H9 (cell line): Measurements from ENCODE around the gene SORBS1. TPM values are rescaled to one million over a fixed set of nuclear protein-coding genes. Genes with fewer than 3 reads are reported as not detected.

ENCODE experiments used
- DNase-seq: peaks from one replicate; pipeline ENCODE4 v3.0.0-alpha.2; 2017
- H2AFZ ChIP-seq: one replicate; pipeline ENCODE4 v1.6.1; 2013; ENCODE audit warnings: mild to moderate bottlenecking, low read length, control low read depth, moderate library complexity
- H2AK5ac ChIP-seq: 2 replicates; pipeline ENCODE4 v1.6.1; 2013; ENCODE audit warnings: low read length, control low read depth, mixed read lengths; ENCODE audit not compliant: insufficient read length
- H2BK120ac ChIP-seq: one replicate; pipeline ENCODE4 v1.6.1; 2013; ENCODE audit warnings: low read depth, mild to moderate bottlenecking, low read length, control low read depth, inconsistent platforms; ENCODE audit not compliant: poor library complexity, severe bottlenecking
- H2BK12ac ChIP-seq: 2 replicates; pipeline ENCODE4 v1.6.1; 2013; ENCODE audit warnings: low read length, control low read depth, mixed read lengths, low read depth; ENCODE audit not compliant: insufficient read length
- H2BK15ac ChIP-seq: 2 replicates; pipeline ENCODE4 v1.6.1; 2013; ENCODE audit warnings: low read depth, low read length, control low read depth
- H2BK20ac ChIP-seq: one replicate; pipeline ENCODE4 v1.6.1; 2013; ENCODE audit warnings: low read depth, mild to moderate bottlenecking, low read length, control low read depth, inconsistent platforms; ENCODE audit not compliant: poor library complexity, severe bottlenecking
- H2BK5ac ChIP-seq: 2 replicates; pipeline ENCODE4 v1.6.1; 2013; ENCODE audit warnings: low read length, control low read depth, mixed read lengths; ENCODE audit not compliant: insufficient read length
- H3K14ac ChIP-seq: 2 replicates; pipeline ENCODE4 v1.6.1; 2013; ENCODE audit warnings: low read length, control low read depth; ENCODE audit not compliant: insufficient read depth
- H3K18ac ChIP-seq: 2 replicates; pipeline ENCODE4 v1.6.1; 2013; ENCODE audit warnings: low read depth, mild to moderate bottlenecking, mixed read lengths, low read length, control low read depth; ENCODE audit not compliant: insufficient read length
- H3K23ac ChIP-seq: 2 replicates; pipeline ENCODE4 v1.6.1; 2013; ENCODE audit warnings: low read length, control low read depth, mixed read lengths, low read depth; ENCODE audit not compliant: insufficient read length
- H3K23me2 ChIP-seq: 2 replicates; pipeline ENCODE4 v1.6.1; 2013; ENCODE audit warnings: low read depth, mild to moderate bottlenecking, mixed read lengths, low read length, control low read depth; ENCODE audit not compliant: insufficient read length, poor library complexity, severe bottlenecking
- H3K27ac ChIP-seq: 2 replicates; pipeline ENCODE4 v1.5.1; 2013; ENCODE audit warnings: low read length, control low read depth, mixed read lengths, low read depth; ENCODE audit not compliant: insufficient read length
- H3K27me3 ChIP-seq: 2 replicates; pipeline ENCODE4 v1.6.1; 2013; ENCODE audit warnings: low read length, control low read depth, inconsistent platforms; ENCODE audit not compliant: insufficient read depth
- H3K4ac ChIP-seq: 2 replicates; pipeline ENCODE4 v1.6.1; 2013; ENCODE audit warnings: low read depth, mild to moderate bottlenecking, control low read depth, inconsistent platforms, low read length, moderate library complexity
- H3K4me1 ChIP-seq: 2 replicates; pipeline ENCODE4 v1.6.1; 2013; ENCODE audit warnings: low read length, control low read depth, inconsistent platforms; ENCODE audit not compliant: insufficient read depth
- H3K4me2 ChIP-seq: 2 replicates; pipeline ENCODE4 v1.6.1; 2013; ENCODE audit warnings: low read length, control low read depth, mixed read lengths; ENCODE audit not compliant: insufficient read length, insufficient read depth
- H3K56ac ChIP-seq: 2 replicates; pipeline ENCODE4 v1.6.1; 2013; ENCODE audit warnings: low read depth, mild to moderate bottlenecking, mixed read lengths, low read length, control low read depth; ENCODE audit not compliant: insufficient read length
- H3K79me1 ChIP-seq: 2 replicates; pipeline ENCODE4 v1.6.1; 2013; ENCODE audit warnings: low read depth, mild to moderate bottlenecking, moderate library complexity, low read length, control low read depth, inconsistent platforms; ENCODE audit not compliant: insufficient read depth, poor library complexity, severe bottlenecking
- H3K79me2 ChIP-seq: 2 replicates; pipeline ENCODE4 v1.6.1; 2013; ENCODE audit warnings: low read length, control low read depth, inconsistent platforms; ENCODE audit not compliant: insufficient read depth
- H3K9ac ChIP-seq: 2 replicates; pipeline ENCODE4 v1.6.1; 2013; ENCODE audit warnings: low read length, control low read depth, mixed read lengths; ENCODE audit not compliant: insufficient read length; ENCODE audit errors: extremely low read depth
- H3K9me3 ChIP-seq: one replicate; pipeline ENCODE4 v1.6.1; 2013; ENCODE audit warnings: low read depth, low read length, inconsistent platforms; ENCODE audit not compliant: control insufficient read depth
- H3T11ph ChIP-seq: one replicate; pipeline ENCODE4 v1.6.1; 2013; ENCODE audit warnings: mild to moderate bottlenecking, low read length, control low read depth, inconsistent platforms
- H4K20me1 ChIP-seq: one replicate; pipeline ENCODE4 v1.6.1; 2013; ENCODE audit not compliant: control insufficient read depth, insufficient read length, insufficient read depth
- H4K5ac ChIP-seq: 2 replicates; pipeline ENCODE4 v1.6.1; 2013; ENCODE audit warnings: low read depth, mild to moderate bottlenecking, mixed read lengths, low read length, control low read depth; ENCODE audit not compliant: insufficient read length
- H4K8ac ChIP-seq: replicated peaks from 2 replicates; pipeline ENCODE4 v1.6.1; 2013; ENCODE audit warnings: low read length, control low read depth, mixed read lengths, low read depth; ENCODE audit not compliant: insufficient read length
- H4K91ac ChIP-seq: 2 replicates; pipeline ENCODE4 v1.6.1; 2013; ENCODE audit warnings: low read depth, mild to moderate bottlenecking, moderate library complexity, mixed read lengths, low read length, control low read depth; ENCODE audit not compliant: insufficient read length
- H3K27ac Mint-ChIP-seq, 3 experiments: 2 replicates in 2 of 3; 3 replicates in 1 of 3; pipeline ENCODE4 v1.8.0; 2020 to 2021; ENCODE audit warnings: mixed read lengths in 3 of 3, mild to moderate bottlenecking in 1 of 3, moderate library complexity in 1 of 3
- H3K27me3 Mint-ChIP-seq: 2 replicates; pipeline ENCODE4 v1.8.0; 2021; ENCODE audit warnings: low read depth, mild to moderate bottlenecking, moderate library complexity, mixed read lengths
- H3K36me3 Mint-ChIP-seq, 3 experiments: 2 replicates in 2 of 3; 3 replicates in 1 of 3; pipeline ENCODE4 v1.8.0; 2020 to 2021; ENCODE audit warnings: low read depth in 3 of 3, mixed read lengths in 3 of 3; ENCODE audit not compliant: insufficient read depth in 1 of 3
- H3K4me1 Mint-ChIP-seq, 2 experiments: 2 replicates each; pipeline ENCODE4 v1.8.0; 2020; ENCODE audit warnings: mixed read lengths in 2 of 2
- H3K4me3 Mint-ChIP-seq, 2 experiments: 2 replicates in 1 of 2; 3 replicates in 1 of 2; pipeline ENCODE4 v1.8.0; 2020 to 2021; ENCODE audit warnings: mild to moderate bottlenecking in 2 of 2, mixed read lengths in 2 of 2, moderate library complexity in 1 of 2
- H3K9me3 Mint-ChIP-seq, 2 experiments: 2 replicates in 1 of 2; 3 replicates in 1 of 2; pipeline ENCODE4 v1.8.0; 2020; ENCODE audit warnings: mild to moderate bottlenecking in 2 of 2, mixed read lengths in 2 of 2, moderate library complexity in 1 of 2
- WGBS: extraction: QIAGEN DNeasy Blood & Tissue Kit; methylation state at CpG from one replicate; pipeline ENCODE4 v1.1.7; 2013; ENCODE audit warnings: missing lambda C conversion rate, low lambda C conversion rate, mixed read lengths; ENCODE audit not compliant: insufficient read length; ENCODE audit errors: extremely low coverage; 5-methylcytosine and 5-hydroxymethylcytosine counted together
- total RNA-seq: library from RNA; stranded (reverse); gene quantifications from 2 replicates; pipeline ENCODE4 v1.2.1, GENCODE V29; 2021
- TF ChIP-seq, protein P1 (sequence below): fragments of 200-600 bp; sonication (generic); conservative IDR thresholded peaks from 3 replicates; pipeline ENCODE4 v1.8.0; 2021; ENCODE audit warnings: antibody characterized with exemption, mild to moderate bottlenecking

The SORBS1 gene
- total RNA-seq, 1 experiment from 2014 or later = 24.3 TPM

DNA sequence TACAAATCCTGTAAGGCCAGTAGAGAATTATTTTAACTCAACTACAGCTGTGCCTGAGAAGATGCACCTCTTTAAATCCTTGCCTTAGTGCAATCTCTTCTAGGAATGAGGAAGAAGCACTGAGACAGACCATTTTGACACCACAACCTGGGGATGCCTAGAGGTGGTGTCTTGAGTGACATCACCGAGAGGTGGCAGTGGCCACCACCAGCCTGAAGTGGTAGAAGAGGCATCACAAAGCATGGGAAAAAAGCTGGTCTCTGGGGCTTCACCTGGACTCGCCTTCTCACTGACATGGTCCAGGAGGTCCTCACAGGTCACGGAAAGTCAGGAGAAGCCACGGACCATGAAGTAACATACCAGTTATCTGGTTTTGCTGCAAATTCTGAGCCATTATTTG lies 171.2 kb downstream of the SORBS1 start:
- Histone ChIP-seq H2BK20ac (no peak overlapping the region), H3K79me1 (no peaks in the 10 kb centered on the region), H3K79me2 (no peaks in the 10 kb centered on the region), H2BK5ac (no peak overlapping the region), H3K4me2 (no peak overlapping the region), H3T11ph (no peak overlapping the region), H3K23me2 (no peaks in the 10 kb centered on the region), H2BK12ac (no peak overlapping the region), H4K8ac (no peak overlapping the region), H2BK120ac (no peak overlapping the region), H2AK5ac (no peak overlapping the region), H2BK15ac (no peak overlapping the region), H4K20me1 (no peaks in the 10 kb centered on the region), H4K5ac (no peak overlapping the region), H3K27me3 (no peaks in the 10 kb centered on the region), H3K27ac (no peak overlapping the region), H3K9me3 (no peaks in the 10 kb centered on the region), H2AFZ (no peak overlapping the region), H3K4me1 (0 out of 2 replicates have a peak, but pooled peaks cover 2% of the 10 kb centered on the region), H3K9ac (no peak overlapping the region), H3K56ac (no peak overlapping the region), H3K18ac (no peak overlapping the region), H3K14ac (no peak overlapping the region), H3K23ac (no peak overlapping the region), H4K91ac (no peak overlapping the region), H3K4ac (no peak overlapping the region)
- Mint-ChIP-seq H3K4me1 (peaks cover 19 to 24% of the 10 kb centered on the region in 2 experiments), H3K9me3 (no peaks in the 10 kb centered on the region), H3K27ac (no peak overlapping the region), H3K27me3 (no peaks in the 10 kb centered on the region), H3K4me3 (no peak overlapping the region), H3K36me3 (peaks cover 0 to 9% (median 0%) of the 10 kb centered on the region in 3 experiments; a peak in 1 of 7 replicates)
- WGBS = no CpG with 5 or more reads among the region's 4 CpGs
- TF ChIP-seq, protein P1, sequence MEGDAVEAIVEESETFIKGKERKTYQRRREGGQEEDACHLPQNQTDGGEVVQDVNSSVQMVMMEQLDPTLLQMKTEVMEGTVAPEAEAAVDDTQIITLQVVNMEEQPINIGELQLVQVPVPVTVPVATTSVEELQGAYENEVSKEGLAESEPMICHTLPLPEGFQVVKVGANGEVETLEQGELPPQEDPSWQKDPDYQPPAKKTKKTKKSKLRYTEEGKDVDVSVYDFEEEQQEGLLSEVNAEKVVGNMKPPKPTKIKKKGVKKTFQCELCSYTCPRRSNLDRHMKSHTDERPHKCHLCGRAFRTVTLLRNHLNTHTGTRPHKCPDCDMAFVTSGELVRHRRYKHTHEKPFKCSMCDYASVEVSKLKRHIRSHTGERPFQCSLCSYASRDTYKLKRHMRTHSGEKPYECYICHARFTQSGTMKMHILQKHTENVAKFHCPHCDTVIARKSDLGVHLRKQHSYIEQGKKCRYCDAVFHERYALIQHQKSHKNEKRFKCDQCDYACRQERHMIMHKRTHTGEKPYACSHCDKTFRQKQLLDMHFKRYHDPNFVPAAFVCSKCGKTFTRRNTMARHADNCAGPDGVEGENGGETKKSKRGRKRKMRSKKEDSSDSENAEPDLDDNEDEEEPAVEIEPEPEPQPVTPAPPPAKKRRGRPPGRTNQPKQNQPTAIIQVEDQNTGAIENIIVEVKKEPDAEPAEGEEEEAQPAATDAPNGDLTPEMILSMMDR = no peak
- no peak for DNase-seq
